Stimulated activated CD8-positive, alpha-beta memory T cell treated with anti-CD3 and anti-CD28 coated beads, Interleukin-2, amount 100 ng/mL, for 48 hours (primary cell): Measurements from ENCODE around the gene PCDHGA4.
"Not testable (repeated sequence)": the region's sequence is repeated elsewhere in the genome, so short reads cannot be mapped to it uniquely, and the experiment has no call there.

Experiments used
- DNase-seq, 2 donors: peaks; one replicate each; pipeline ENCODE4 v3.0.0-alpha.2; 2020; ENCODE audit warnings: low read depth in 2 of 2

The PCDHGA4 gene

DNA sequence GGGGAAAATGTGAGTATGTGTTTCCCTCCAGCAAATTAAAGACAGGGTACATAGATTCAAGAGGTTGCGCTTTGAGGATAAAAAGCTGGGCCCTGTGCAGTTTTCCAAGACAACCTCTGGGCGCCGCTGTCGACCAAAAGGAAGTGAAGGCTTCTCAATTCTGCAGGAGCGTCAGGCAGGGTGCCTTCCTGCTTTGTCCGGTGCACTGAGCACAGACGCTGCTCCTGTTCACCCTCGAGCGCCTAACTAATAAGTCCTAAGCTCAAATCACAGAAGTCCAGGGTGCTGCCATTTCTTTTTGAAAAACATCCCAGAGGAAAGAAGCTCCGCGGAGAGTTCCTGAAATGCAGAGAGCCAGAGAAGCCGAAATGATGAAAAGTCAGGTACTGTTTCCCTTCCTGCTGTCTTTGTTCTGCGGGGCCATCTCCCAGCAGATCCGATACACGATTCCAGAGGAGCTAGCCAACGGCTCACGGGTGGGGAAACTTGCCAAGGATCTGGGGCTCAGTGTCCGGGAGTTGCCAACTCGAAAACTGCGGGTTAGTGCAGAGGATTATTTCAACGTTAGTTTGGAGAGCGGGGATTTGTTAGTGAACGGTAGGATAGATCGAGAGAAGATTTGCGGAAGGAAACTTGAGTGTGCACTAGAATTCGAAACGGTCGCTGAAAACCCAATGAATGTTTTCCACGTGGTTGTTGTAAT is 4.8 kb upstream of the PCDHGA4 start, which contains the start of gene PCDHGB1:
Gene PCDHGB1, plus strand, starts transcription at position 183 of the 703 bp plus-strand sequence. Its CDS starts 162 bp downstream, at position 345.
- DNase-seq, result no peak

DNA sequence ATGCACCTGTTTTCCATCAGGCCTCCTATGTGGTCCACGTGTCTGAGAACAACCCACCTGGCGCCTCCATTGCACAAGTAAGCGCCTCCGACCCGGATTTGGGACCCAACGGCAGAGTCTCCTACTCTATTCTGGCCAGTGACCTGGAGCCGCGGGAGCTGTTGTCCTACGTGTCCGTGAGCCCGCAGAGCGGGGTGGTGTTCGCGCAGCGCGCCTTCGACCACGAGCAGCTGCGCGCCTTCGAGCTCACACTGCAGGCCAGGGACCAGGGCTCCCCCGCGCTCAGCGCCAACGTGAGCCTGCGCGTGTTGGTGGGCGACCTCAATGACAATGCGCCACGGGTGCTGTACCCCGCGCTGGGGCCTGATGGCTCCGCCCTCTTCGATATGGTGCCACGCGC is 3.2 kb upstream of the PCDHGA4 start:
- DNase-seq, result no peak

DNA sequence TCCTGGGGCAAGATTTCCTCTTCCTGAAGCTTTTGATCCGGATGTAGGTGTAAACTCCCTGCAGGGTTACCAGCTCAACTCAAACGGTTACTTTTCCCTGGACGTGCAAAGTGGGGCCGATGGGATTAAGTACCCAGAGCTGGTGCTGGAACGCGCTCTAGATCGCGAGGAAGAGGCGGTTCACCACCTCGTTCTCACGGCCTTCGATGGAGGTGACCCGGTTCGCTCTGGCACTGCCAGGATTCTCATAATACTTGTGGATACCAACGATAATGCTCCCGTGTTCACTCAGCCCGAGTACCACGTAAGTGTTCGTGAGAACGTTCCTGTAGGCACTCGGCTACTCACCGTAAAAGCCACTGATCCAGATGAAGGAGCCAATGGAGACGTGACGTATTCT is 820 bp downstream of the PCDHGA4 start:
- no peak for DNase-seq

DNA sequence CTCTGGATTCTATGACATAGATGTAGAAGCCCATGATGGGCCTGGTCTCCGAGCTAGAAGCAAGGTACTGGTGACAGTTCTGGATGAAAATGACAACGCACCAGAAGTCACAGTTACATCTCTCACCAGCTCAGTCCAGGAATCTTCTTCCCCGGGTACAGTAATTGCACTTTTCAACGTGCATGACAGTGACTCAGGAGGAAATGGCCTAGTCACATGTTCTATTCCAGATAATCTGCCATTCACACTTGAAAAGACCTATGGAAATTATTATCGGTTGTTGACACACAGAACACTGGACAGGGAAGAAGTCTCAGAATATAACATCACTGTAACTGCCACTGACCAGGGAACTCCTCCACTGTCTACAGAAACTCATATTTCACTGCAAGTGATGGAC is 1.3 kb downstream of the PCDHGA4 start:
- no peak for DNase-seq

DNA sequence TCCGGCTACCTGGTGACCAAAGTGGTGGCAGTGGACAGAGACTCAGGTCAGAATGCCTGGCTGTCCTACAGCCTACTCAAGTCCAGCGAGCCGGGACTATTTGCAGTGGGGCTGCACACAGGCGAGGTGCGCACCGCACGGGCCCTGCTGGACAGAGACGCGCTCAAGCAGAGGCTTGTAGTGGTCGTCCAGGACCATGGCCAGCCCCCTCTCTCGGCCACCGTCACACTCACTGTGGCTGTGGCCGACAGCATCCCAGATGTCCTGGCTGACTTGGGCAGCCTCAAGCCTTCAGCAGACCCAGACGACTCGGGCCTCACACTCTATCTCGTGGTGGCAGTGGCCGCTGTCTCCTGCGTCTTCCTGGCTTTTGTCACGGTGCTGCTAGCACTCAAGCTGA is 2.1 kb downstream of the PCDHGA4 start:
- no peak for DNase-seq

DNA sequence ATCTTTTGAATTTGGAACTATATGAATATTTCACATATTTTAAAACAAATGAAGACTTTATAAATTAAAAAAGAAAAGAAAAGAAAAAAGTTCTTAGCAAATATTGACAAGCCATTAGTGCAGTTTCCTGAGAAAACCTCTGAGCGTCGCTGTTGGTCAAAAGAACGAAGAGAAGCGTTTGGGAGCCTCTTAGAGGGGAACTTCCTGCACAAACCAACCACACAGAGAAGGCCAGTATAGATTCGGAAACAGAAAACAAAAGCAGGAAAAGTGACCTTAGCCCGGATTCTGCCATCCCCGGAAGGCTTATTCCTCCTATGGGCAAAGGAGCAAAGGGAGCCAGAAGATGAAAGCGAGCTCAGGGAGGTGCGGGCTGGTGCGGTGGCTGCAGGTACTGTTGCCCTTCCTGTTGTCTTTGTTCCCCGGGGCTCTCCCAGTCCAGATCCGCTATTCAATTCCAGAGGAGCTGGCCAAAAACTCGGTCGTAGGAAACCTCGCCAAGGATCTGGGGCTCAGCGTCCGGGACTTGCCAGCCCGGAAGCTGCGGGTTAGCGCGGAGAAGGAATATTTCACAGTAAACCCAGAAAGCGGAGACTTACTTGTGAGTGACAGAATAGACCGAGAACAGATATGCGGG is 5.1 kb downstream of the PCDHGA4 start, which contains the start of gene PCDHGB2:
Gene PCDHGB2, plus strand, starts transcription at position 205 of the 637 bp plus-strand sequence. Its CDS starts 142 bp downstream, at position 347.
- DNase-seq, result no peak

DNA sequence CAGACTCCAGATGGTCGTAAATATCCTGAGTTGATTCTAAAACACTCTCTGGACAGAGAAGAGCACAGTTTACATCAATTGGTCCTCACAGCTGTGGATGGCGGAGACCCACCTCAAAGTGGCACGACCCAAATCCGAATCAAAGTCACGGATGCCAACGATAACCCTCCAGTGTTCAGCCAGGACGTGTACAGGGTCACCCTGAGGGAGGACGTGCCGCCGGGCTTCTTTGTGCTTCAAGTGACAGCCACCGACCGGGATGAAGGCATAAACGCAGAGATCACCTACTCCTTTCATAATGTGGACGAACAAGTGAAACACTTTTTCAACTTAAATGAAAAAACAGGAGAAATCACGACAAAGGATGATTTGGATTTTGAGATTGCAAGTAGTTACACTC is 5.9 kb downstream of the PCDHGA4 start:
- DNase-seq, result no peak

DNA sequence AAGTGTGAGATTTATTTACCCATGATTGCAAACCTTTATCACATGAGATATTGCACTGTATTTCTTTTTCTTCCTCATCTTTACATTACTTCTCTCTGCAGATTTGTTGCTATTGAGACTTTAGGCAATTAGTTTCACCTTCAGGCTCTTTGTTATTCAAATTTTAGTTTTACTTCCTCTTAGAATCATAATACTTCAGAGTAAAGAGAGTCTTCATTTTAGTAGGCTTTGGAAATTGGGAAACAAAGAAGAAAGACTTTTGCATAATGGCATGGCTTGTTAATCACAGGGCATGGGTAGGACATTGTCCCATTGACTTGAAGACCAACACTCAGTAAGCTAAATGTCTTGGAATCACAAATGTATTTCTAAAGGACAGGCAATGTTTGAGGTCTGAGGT is 7.9 kb downstream of the PCDHGA4 start:
- no peak for DNase-seq

DNA sequence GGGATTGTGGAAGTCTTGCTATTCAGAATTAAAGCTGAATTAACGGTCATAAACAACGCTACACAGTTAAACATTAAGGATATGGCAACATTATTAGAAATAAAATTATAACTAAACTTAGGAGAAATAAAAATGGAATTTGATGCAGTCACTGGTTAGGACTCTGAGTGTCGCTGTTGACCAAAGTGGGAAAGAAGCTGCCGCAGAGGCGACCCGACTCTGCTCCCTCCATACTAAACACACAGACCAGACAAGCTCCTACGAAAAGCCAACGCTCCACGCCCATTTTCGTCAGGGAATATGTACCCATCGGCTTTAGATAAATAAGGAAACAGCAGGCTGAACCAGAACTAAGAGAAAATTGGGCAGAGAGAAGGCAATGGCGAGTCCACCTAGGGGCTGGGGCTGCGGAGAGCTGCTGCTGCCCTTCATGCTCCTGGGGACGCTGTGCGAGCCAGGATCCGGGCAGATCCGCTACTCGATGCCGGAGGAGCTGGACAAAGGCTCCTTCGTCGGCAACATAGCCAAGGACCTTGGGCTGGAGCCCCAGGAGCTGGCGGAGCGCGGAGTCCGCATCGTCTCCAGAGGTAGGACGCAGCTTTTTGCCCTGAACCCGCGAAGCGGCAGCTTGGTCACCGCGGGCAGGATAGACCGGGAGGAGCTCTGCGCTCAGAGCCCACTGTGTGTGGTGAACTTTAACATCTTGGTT is 9.3 kb downstream of the PCDHGA4 start, which contains the start of gene PCDHGA5:
Gene PCDHGA5, plus strand, starts transcription at position 211 of the 709 bp plus-strand sequence. Its CDS starts 169 bp downstream, at position 380.
- no peak for DNase-seq

DNA sequence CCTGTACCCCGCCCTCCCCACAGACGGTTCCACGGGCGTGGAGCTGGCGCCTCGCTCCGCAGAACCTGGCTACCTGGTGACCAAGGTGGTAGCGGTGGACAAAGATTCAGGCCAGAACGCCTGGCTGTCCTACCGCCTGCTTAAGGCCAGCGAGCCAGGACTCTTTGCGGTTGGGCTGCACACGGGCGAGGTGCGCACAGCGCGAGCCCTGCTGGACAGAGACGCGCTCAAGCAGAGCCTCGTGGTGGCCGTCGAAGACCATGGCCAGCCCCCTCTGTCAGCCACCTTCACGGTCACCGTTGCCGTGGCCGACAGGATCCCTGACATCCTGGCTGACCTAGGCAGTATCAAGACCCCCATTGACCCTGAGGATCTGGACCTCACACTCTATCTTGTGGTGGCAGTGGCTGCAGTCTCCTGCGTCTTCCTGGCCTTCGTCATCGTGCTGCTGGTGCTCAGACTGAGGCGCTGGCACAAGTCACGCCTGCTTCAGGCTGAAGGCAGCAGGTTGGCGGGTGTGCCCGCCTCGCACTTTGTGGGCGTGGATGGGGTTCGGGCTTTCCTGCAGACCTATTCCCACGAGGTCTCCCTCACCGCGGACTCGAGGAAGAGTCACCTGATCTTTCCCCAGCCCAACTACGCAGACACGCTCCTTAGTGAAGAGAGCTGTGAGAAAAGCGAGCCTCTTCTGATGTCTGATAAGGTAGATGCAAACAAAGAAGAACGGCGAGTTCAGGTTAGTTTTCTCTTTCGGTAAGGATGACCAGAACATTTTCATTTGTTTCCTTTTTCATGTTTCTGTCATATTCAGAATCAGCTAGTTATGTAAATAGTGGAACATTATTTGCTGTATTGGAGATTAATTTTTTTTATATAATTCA is 11.4 kb downstream of the PCDHGA4 start:
- DNase-seq, result no peak

DNA sequence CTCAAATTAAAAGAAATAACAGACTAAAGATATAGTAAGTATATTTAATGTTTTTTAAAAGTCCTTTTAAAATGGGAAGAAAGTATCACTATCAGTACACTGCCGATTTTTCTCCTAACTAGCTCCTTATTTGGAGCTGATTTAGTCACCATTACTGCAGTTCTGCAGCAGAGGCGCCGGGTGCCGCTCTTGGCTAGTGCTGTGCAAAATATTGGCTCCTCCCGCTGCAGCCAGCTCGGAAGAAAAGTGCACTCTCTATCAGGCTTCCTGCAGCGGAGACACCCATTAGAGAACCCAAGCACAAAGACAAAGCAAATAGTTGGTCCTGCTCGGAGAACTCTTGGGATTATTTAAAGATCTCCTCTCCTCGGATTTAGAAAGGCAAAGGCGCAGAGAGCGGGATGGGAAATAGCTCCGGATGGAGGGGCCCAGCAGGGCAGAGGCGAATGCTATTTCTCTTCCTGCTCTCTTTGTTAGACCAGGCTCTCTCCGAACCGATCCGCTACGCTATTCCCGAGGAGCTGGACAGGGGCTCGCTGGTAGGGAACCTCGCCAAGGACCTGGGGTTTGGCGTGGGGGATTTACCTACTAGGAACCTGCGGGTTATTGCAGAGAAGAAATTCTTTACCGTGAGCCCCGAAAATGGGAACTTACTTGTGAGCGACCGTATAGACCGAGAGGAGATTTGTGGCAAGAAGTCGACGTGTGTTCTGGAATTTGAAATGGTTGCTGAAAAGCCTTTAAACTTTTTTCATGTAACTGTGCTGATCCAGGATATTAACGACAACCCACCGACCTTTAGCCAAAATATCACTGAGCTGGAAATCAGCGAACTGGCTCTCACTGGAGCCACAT is 15.4 kb downstream of the PCDHGA4 start, which contains the start of gene PCDHGB3:
Gene PCDHGB3, plus strand, starts transcription at position 249 of the 855 bp plus-strand sequence. Its CDS starts 153 bp downstream, at position 402.
- no peak for DNase-seq

DNA sequence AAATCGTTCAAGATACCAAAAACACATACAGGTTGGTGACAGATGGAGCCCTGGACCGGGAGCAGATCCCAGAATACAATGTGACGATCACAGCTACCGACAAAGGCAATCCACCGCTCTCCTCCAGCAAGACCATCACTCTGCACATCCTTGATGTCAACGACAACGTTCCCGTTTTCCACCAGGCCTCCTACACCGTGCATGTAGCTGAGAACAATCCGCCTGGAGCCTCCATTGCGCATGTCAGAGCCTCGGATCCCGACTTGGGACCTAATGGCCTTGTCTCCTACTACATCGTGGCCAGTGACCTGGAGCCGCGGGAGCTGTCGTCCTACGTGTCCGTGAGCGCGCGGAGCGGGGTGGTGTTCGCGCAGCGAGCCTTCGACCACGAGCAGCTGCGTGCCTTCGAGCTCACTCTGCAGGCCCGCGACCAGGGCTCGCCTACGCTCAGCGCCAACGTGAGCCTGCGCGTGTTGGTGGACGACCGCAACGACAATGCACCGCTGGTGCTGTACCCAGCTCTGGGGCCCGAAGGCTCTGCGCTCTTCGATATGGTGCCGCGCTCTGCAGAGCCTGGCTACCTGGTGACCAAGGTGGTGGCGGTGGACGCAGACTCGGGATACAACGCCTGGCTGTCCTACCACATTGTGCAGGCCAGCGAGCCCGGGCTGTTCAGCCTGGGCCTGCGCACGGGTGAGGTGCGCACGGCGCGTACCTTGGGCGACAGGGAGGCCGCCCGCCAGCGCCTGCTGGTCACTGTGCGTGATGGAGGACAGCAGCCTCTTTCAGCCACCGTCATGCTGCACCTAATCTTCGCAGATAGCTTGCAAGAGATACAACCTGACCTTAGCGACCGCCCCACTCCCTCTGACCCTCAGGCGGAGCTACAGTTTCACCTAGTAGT is 17.0 kb downstream of the PCDHGA4 start:
- no peak for DNase-seq

DNA sequence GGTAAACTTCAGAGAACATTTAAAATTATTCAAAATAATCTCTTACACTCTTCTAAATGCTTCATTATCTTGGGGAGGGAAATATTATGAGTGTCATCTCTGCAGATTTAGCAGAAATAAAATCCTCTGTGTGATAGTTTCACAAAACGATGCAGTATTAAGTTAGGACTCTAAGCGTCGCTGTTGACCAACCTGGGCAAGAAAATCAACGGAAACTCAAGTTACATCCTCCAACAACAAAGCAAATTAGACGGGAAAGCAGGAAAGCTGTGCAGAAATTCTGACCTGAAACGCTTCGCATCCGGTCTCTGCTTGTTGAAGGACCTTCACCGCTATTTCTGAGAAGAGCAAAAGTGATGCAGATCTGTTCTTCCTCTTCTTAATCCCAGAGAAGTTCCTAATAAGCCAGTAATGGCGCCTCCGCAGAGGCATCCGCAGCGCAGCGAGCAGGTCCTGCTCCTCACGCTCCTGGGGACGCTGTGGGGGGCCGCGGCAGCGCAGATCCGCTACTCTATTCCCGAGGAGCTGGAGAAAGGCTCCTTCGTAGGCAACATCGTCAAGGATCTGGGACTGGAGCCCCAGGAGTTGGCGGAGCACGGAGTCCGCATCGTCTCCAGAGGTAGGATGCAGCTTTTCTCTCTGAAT is 19.0 kb downstream of the PCDHGA4 start, which contains the start of gene PCDHGA6:
Gene PCDHGA6, plus strand, starts transcription at position 219 of the 645 bp plus-strand sequence. Its CDS starts 193 bp downstream, at position 412.
- no peak for DNase-seq

DNA sequence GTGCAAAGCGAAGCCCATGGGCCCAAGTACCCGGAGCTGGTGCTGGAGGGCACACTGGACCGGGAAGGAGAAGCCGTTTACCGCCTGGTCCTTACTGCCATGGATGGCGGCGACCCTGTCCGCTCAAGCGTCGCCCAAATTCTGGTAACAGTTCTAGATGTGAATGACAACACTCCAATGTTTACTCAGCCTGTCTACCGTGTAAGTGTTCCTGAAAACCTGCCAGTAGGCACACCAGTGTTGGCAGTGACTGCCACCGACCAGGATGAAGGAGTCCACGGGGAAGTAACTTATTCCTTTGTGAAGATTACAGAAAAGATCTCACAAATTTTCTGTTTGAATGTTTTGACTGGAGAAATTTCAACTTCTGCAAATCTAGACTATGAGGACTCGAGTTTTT is 19.8 kb downstream of the PCDHGA4 start:
- DNase-seq, result no peak

DNA sequence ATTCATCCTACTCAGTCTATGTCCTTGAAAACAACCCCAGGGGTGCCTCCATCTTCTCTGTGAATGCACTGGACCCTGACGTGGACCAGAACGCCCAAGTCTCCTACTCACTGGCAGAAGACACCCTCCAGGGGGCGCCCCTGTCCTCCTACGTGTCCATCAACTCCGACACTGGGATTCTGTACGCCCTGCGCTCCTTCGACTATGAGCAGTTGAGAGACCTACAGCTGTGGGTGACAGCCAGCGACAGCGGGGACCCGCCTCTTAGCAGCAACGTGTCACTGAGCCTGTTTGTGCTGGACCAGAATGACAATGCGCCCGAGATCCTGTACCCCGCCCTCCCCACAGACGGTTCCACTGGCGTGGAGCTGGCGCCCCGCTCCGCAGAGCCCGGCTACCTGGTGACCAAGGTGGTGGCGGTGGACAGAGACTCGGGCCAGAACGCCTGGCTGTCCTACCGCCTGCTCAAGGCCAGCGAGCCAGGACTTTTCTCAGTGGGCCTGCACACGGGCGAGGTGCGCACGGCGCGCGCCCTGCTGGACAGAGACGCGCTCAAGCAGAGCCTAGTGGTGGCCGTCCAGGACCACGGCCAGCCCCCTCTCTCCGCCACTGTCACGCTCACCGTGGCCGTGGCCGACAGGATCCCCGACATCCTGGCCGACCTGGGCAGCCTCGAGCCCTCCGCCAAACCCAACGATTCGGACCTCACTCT is 20.8 kb downstream of the PCDHGA4 start:
- DNase-seq, result not testable (repeated sequence)

DNA sequence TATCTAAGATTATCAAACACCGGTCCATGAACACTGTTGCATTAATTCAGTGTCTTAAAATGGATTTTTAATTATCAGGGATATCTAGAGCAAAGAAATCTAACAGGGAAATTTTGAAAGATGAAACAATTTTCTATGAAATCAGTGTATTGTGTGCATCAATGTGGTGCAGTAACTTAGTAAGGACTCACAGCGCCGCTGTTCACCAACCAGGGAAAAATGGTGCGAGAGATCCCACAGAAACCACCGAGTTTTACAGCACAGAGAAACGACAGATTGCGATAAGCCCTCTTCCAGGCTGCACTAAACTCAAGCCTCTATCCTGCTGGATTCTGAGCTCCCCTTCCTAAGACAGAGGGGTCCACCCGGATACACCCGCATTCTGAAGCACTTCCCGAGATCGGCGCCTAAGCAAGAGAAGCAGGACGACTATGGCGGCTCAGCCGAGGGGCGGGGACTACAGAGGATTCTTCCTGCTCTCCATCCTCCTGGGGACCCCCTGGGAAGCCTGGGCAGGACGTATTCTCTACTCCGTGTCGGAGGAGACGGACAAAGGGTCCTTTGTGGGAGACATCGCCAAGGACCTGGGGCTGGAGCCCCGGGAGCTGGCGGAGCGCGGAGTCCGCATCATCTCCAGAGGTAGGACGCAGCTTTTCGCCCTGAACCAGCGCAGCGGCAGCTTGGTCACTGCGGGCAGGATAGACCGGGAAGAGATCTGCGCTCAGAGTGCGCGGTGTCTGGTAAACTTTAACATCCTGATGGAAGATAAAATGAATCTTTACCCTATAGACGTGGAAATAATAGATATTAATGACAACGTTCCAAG is 27.9 kb downstream of the PCDHGA4 start, which contains the start of gene PCDHGA7:
Gene PCDHGA7, plus strand, starts transcription at position 274 of the 826 bp plus-strand sequence. Its CDS starts 158 bp downstream, at position 432.
- no peak for DNase-seq

DNA sequence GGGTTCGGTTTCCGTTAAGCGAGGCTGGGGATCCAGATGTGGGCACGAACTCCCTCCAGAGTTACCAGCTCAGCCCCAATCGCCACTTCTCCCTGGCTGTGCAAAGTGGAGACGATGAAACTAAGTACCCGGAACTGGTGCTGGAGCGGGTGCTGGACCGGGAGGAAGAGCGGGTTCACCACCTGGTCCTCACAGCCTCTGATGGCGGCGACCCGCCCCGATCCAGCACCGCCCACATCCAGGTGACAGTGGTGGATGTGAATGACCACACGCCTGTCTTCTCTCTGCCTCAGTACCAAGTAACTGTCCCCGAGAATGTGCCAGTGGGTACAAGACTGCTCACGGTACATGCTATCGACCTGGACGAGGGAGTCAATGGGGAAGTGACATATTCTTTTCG is 28.5 kb downstream of the PCDHGA4 start:
- DNase-seq, result no peak
